ENCODE data around the gene MED13L.

Gene MED13L

GRCh38 chr12:116207274-116207673, 70.2 kb downstream of the MED13L start:
- H3K27ac ChIP-seq = no peak overlapping the region
- no peak for TF ChIP-seq CTCF (conservative IDR thresholded peaks at IDR 0.05)

DNA sequence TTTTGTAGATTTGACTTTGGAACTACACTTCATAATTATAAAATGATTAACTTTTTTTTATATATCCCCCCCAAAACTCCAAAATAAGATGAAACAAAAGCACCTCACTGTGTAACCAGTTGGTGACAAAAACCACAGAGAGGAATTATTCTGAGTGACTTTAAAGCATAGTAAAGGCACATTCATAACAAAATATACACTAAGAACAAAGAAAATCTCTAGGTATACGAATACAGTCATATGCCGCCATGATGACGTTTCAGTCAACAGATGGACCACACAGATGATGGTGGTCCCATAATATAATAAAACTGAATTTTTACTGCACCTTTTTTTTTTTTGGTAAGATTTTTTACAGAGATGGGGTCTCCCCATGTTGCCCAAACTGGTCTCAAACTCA, 70.7 kb downstream of the MED13L start:
- H3K27ac ChIP-seq = no peak overlapping the region
- TF ChIP-seq CTCF (conservative IDR thresholded peaks at IDR 0.05) = no peak

DNA sequence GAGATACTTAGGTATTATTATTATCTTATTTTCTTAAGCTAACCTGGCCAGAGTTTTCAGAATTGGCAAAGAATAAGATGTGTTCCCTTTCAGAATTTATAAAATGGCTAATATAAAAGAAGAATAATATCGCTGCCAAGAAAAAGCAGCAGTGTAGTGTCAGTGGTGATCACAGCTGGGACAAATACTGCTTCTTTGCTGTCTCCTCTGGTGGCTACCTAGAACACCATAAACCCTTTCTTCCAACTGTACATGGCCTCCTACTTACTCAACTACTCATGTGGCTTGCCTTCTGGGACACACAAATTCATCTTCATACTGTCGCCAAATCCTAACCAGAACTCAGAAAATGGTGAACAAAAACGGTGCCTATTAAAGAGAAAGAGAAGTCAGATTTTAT, 72.7 kb downstream of the MED13L start:
- no peak for TF ChIP-seq CTCF (conservative IDR thresholded peaks at IDR 0.05)
- H3K27ac ChIP-seq = no peak overlapping the region

DNA sequence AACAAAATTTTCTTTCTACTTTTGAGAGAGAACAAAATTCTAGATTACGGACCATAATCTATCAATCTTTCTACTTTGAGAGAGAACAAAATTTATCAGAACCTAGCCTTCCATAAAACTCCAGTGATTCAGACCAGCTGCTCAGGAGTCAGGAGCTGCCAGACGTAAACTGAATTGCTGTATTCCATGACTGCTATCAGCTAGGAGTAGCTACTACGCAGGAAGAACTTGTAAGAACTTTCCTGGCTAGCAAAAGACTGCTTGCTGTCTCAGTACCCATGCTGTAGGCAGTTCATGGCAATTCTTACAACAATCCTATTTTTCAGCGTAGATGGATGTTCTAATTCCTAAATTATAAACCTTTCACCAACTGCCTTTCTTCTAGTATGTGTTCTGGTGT, 73.3 kb downstream of the MED13L start:
- no peak overlapping the region for H3K27ac ChIP-seq
- no peak for TF ChIP-seq CTCF (conservative IDR thresholded peaks at IDR 0.05)

- no peak overlapping the region; the same call in 1 of the 2 replicates for H3K27ac ChIP-seq
- 0 out of 2 replicates have a peak, but pooled peaks have one; percentile 8 for TF ChIP-seq CTCF (conservative IDR thresholded peaks at IDR 0.05)
These were observed 74.6 kb downstream of the MED13L start for GRCh38 chr12:116202940-116203339.

DNA sequence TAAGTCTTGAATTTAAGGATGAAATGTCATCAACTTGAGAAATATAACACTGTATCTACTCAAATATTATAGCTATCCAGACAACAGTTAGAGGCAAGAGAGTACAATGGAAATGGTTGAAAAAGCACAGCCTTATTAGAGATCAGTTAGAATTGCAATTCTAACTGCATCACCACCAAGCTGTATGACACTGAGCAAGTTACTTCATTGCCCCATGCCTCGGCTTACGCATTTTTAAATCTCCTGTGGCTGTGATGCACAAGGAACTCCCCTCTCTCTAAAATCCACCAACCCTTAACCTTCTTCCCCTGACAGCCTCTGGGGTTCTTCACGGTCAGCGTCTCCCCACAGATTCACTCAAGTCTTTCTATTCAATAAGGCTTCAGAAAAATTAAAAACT, 75.1 kb downstream of the MED13L start:
- TF ChIP-seq CTCF (conservative IDR thresholded peaks at IDR 0.05) = no peak
- no peak overlapping the region; the same call in 1 of the 2 replicates for H3K27ac ChIP-seq

DNA sequence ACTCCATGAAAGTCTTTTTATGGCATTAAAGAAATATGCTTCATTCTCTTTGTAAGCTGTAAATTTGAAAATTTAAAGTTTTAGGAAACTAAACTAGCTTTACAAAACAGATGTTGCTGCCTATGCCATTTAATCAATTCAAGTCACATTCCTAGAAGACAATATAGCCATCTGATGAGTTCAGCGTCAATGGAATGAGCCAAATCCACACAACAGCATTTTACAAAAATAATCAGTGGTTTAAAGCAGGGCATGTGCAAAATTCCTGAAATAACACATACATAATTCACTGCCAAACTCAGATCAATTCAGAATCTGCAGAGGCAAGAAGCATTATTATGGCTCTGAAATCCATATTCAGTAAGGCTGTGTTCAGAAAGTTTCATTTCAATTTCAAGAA, 75.6 kb downstream of the MED13L start:
- TF ChIP-seq CTCF (conservative IDR thresholded peaks at IDR 0.05) = no peak

DNA sequence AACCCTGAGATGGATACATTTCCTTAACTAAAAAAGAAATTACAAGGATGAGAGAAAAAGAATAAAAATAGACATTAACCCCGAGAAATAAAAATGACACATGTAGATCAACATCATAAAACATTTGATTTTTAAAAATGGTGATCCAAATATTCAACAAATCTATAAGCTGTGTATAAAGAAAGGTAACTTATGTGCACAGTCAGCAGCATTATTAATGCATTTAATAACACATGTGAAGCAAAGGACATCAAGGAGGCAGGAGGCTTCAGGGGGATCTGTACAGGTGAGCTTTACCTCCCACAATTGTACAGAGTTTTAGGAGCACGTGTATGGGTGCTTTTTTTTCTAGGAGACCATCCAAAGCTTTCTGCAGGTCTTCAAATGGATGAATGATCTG, 76.1 kb downstream of the MED13L start:
- H3K27ac ChIP-seq = peak overlapping the region; percentile 54
- no peak for TF ChIP-seq CTCF (conservative IDR thresholded peaks at IDR 0.05)

More for the DNA sequence above, 75.6 kb downstream of the MED13L start:
- H3K27ac ChIP-seq = peak overlapping the region; percentile 54; the same call in 1 of the 2 replicates

Data from VCaP (cell line).